Activated CD4-positive, alpha-beta T cell treated with anti-CD3 and anti-CD28 coated beads for 1 hour (primary cell): Measurements from ENCODE around the gene ARMH1.
"Not testable (repeated sequence)": the region's sequence is repeated elsewhere in the genome, so short reads cannot be mapped to it uniquely, and the experiment has no call there.

ENCODE experiments used
- DNase-seq: peaks from one replicate; pipeline ENCODE4 v3.0.0-alpha.2; 2020

Gene ARMH1

DNA sequence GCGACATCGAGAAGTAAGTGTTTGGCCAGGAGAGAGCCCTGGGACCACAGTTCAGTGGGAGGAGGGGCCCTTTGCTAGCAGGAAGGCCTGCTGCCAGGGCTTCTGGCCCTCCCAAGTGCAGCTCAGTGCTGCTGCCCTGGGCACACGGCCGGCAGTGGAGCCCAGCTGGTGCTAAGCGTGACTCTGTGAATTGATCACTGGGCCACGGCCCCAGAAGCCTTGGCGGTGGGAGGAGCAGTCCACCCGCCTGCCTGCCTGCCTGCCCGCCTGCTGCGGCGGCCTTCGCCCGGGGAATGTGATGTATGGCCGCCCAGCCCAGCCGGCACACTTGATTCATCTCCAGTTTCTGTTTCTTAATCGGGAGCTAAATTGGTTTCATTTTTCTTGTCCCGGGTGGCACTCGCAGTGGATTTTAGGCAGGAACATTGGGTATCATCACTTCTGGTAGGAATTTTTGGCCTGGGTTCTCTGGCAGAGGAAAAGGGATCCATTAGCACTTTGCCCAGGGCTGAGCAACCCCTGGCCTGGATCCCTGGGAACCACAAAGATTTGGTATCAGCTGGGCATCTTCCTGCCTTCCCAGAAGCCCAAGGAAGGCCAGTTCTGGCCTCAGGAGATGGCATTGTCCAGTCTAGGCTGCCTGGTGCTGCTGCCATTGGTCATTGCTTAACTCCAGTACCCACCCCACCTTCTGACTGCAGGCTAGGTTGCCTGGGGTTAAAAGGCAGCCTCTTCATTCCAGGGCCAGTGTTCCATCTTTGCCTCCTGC lies 28.9 kb upstream of the ARMH1 start:
- no peak for DNase-seq

GRCh38 chr1:44646261-44647110 lies 28.0 kb upstream of the ARMH1 start:
- DNase-seq: no peak

DNA sequence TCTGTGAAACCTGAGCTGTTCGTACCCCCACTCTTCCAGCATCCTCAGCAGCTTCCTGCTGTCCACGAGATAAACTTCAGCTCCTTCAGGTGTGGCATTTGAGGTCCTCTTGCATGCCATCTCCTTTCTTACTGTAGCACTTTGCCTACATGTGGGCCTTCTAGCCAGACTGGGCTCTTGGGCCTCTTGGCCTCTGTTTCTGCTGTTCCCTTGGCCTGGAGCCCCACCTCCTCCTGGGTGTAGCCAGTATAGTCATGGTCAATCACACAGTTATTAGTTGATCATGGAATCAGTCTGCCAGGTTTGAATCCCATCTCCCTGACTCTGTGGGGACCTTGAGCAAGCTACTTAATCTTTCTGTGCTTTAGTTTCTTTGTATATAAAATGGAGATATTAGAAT lies 26.6 kb upstream of the ARMH1 start:
- DNase-seq: no peak

DNA sequence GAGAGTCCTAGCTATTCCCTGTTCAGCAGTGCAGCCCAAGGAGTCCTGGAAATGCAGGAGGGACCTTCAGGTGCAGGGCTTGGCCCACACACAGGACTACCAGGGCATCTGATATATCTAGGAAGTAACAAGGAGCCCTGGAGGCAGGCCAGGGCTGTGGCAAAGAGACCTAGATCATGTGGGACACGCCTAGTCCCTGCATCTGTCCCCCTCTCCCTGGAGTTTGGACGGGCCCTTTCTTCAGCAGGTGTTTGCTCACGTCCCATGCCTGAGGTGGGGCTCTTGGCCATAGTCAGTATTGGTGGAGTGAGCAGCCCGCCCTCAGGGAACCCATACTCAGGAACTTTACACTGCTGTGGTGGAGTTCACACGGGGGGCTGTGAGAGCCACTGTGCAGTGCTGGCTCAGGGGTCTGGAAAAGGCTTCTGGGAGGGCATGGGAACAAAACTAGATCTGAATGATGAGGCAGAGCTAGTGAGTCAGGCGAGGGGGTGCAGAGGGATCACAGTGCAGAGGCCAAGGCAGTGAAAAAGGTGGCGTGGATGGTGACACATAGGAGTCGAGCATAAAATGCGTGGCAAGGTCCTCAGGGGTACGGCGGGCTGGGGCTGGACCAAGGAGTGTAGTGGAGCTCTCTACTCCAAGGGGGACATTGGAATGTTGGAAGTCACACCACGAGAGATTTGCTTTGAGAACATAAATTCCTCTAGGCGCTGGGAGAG lies 25.8 kb upstream of the ARMH1 start:
- no peak for DNase-seq

DNA sequence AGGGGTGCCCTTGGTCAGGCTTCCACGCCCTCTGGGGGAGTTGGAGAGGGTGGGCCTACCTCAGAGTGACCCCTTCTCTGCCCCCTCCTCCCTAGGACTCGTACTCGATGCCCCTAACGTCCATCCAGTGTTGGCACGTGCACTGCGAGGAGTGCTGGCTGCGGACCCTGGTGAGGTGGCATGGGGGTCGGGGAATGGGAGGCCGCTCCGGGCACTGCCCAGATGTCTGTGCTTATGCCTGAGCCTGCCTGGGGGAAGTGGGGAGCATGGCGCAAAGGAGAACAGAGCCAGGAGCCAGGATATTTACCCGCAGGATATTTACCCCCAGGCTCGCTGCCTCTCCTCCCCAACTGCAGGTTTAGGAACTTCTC lies 24.7 kb upstream of the ARMH1 start:
- DNase-seq: no peak

DNA sequence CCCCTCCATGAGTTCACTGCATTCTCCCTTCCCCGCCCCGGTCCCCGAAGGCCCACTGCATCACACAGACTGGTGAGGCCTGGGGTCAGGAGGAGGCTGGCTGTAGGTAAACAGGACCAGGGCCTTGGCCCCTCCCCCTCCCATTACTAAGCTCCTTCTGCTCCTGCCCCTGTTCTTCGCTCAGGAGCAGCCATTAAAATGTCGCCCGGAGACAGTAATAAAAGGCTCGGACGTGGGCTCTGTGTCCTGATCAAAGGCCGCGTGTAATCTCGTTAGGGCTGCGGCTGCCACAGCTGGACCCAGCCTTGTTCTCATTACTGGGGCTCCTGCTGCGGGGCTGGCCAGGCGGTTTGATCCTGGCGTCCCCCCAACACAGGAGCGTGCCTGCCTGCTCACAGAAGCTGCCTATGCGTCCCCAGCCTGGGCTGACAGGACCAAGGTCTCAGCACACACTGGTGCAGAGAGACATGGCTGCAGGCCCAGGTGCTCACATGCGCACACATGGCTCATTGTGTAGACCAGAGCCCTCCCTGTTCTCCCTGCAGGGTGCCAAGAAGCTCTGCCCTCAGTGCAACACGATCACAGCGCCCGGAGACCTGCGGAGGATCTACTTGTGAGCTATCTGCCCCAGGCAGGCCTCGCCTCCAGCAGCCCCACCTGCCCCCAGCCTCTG lies 24.2 kb upstream of the ARMH1 start:
- DNase-seq: no peak

DNA sequence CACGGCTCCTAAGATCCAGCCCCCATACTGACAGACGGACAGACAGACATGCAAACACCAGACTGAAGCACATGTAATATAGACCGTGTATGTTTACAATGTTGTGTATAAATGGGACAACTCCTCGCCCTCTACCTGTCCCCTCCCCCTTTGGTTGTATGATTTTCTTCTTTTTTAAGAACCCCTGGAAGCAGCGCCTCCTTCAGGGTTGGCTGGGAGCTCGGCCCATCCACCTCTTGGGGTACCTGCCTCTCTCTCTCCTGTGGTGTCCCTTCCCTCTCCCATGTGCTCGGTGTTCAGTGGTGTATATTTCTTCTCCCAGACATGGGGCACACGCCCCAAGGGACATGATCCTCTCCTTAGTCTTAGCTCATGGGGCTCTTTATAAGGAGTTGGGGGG lies 23.4 kb upstream of the ARMH1 start:
- DNase-seq: no peak

DNA sequence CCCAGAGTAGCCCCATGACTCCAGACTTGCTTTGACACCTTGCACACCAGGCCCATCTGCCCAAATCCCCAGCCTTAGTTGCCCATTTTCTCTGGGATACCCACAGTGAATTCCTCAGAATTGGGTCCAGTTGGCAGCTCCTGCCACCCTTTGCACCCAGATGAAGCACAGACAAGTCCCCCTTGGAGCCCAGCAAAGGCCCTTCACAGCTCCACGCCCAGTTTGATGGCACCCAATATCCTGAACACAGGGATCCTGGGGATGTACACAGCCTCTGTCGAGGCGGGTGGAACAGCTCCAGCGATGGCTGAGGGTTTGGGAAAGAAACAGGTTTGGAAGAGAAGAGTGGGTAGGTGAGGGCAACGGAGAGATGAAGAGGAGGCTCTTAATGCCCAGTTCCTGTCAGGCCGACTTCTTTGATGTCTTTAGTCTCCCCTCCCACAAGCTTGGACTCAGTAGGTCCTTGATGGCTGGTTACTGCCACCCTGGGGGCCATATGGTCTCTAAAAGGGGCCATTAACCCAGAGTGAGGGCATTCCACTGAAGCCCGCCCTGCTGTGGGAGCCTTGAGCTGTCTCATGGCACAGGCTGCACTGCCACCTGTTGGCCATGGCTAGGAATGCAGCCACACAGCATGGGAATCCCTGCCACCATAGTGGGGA lies 21.9 kb upstream of the ARMH1 start:
- peak; percentile 68 for DNase-seq

DNA sequence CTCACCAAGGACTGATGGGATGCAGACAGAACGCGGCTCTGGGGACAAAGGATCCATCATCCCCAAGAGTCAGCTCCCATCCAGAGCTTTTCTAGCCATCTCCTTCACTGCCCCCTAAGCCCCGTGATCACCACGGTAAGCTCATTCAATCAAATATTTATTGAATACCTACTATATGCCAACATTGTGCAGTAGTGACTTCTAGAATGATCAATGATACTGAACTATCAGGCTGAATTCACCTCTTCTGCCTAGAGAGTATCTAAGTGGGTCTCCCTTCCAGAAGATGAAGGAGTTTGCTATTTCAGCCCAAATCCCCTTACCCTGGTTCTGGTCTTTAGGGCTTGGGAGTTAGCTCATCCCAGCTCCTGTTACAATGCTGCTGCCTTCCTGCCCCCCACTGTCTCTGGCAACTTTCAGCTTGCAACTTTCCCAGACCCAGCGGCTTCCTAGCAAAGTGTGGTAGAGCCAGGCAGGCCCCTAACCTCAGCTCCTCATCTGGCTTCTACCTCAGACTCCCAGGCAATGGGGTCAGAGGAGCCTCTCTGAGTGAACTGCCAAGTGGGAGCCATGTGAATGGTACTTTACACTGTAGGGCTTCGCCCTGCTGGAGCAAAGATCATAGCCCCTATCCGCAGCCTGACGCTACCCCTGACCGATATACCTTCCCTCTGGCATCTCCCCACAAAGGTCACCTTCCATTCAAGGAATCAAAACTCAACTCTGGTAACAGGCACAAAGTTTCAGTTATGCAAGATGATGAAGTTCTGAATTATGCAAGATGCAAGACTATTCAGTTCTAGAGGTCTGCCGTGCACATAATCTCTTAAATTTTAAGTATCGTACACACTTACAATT lies 21.2 kb upstream of the ARMH1 start:
- DNase-seq: no peak

DNA sequence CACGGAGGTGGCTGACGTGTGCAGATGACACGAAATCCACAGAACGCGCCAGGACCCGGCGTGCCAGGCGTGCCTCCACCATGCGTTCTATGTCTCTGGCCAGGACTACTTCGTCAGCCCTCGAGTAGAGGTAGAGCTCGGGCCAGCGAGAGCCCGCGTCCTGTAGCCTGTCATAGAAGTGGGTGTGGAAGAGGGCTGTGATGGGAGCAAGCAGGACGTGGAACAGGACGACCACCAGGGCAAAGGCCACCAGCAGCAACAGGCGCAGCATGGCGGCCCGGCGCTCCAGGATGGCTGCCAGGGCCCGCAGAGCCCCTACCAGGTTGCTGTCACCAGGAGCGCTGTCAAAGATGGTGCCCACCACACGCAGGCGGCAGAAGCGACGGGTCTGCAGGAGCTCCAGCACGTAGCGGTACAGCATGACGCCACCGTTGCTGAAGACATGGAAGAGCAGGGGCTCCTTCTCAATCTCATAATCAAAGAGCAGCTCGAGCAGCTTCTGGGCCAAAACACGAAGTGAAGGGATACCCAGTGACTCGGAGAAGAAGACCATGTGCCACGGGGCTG lies 19.8 kb upstream of the ARMH1 start:
- DNase-seq: no peak

- DNase-seq: no peak
Measured at GRCh38 chr1:44655609-44656008, 18.9 kb upstream of the ARMH1 start.

- DNase-seq: no peak
Measured at GRCh38 chr1:44659566-44659965, 14.9 kb upstream of the ARMH1 start.

- DNase-seq: no peak
Measured at GRCh38 chr1:44660176-44660575, 14.3 kb upstream of the ARMH1 start.

DNA sequence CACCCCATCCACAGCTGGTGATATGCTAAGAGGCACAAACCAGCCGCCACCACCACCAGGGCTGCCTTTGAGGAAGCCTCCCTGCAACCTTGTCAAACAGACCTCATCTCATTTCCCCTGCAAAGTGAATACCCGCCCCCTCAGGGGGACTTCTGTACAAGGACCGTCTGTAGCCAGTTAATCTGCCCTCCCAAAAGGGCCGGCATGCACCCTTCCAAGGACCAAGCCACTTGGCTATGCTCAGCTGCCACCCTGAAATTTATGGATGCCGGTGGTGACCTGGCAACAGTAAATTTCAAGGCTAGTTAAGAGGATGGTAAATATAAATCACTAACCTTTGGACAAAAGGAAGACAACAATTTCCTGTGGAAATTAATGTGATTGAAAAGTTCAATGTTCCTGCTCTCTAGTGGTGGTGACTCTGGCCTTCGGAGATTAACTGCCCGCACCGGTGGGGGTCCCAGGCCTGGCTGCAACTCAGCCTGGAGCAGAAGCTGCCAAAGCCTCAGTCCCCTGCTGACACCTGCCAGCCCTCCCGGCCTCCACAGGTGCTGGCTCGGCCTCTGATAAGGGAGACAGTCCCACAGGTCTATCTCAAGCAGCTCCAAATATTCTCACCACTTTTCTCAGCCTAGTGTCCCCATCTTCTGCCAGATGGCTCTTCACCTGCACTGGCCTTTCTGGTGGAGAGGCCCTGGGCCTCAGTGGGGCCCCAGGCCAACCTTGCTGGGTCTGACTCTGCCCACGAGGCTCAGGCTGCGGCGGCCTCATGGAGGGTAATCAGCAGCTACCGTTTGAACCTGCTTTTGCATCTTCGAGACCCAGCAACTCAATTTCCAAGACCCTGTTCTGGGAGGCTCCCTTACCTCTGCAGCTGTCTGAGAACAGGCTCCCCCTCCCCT lies 12.5 kb upstream of the ARMH1 start:
- no peak for DNase-seq

DNA sequence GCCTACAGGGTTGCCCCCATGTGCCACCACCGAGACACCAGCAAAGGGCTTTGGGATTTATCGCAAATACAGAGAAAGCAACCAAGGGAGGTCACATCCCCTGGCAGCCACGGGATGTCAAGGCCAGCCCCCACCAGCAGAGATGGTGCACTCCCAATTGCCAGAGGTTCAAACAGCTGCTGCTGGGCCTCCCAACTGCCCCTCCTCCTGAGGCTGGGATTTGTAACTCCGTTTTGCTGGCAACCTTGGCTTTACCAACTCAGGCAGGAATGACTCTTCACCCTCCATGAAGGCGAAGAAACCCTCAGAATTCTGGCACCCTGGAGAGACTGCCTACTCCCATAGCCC lies 11.9 kb upstream of the ARMH1 start:
- DNase-seq: no peak

DNA sequence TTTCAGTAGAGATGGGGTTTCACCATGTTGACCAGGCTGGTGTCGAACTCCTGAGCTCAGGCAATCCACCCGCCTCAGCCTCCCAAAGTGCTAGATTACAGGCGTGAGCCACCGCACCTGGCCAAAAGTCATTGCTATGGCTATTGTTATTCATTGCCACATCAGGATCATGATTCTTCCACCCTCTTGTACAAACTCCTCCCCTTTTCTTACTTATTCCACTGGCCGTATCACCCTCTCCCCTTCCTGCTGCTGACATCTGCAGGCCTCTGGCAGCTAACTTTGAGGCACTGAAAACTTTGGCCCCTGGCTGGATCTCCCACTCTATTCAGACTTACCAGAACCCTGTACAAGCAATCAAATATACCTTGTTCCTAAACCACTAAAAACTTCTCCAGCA lies 11.1 kb upstream of the ARMH1 start:
- no peak for DNase-seq

- DNase-seq: no peak
Measured at GRCh38 chr1:44664730-44665370, 9.7 kb upstream of the ARMH1 start.

DNA sequence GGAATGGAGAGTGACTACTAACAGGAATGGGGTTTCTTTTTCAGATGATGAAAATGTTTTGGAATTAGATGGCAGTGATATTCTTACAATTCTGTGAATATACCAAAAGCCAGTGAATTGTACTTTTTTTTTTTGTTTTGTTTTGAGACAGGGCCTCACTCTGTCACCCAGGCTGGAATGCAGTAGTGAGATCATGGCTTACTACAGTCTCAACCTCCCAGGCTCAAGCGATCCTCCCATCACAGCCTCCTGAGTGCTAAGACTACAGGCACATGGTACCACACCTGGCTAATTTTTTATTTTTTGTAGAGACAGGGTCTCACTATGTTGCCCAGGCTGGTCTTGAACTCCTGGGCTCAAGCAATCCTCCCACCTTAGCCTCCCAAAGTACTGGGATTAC lies 7.8 kb upstream of the ARMH1 start:
- DNase-seq: not testable (repeated sequence)

DNA sequence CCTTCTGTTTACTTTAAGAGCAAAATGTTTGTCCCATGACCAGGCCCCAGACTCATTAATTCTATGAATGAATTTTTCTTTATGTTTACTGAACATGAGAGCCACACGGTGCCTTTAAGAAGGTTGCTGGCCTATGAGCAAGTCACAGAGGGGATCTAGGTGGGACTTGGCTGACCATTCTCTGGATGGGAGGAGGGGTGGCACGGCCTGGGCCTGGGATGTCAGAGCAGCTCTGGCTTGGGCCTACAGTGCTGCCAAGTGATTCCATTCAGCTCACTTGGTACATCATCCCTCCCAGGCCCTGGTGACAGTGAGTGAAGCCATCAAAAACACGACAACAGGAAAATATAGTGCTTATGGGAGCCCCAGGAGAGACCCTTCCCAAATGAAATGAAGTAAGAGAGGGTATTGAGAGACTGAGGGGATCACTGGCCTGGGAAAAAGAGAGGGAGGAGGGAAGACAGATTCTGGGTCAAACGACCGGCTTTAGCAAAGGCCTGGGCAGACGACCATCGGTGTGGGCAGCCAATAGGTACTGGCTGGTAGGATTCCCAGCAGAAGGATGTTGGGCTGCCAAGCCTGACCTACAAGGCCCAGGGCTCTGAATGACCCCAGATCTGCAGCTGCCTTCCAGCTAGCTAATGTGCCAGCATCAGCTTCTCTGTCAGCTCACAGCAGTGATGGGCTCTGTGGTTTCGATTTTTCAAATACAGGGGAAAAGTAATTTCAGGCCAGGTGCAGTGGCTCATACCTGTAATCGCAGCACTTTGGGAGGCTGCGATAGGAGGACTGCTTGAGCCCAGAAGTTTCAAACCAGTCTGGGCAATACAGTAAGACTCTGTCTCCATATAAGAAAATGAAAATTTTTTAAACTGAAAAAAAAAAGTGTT lies 3.5 kb upstream of the ARMH1 start:
- no peak for DNase-seq
